Trophoblast cell (in vitro differentiated cells and primary cell): Measurements from ENCODE around the gene DRD2.

Experiments
- DNase-seq, 2 donors: peaks; one replicate each; pipeline ENCODE4 v3.0.0-alpha.2; 2016
- H2AFZ ChIP-seq: 2 replicates; pipeline ENCODE4 v1.6.1; 2013; ENCODE audit warnings: low read length, moderate library complexity, mild to moderate bottlenecking; ENCODE audit not compliant: insufficient read depth, poor library complexity
- H2AK5ac ChIP-seq: 2 replicates; pipeline ENCODE4 v1.6.1; 2013; ENCODE audit warnings: mild to moderate bottlenecking, low read length
- H2BK120ac ChIP-seq: 2 replicates; pipeline ENCODE4 v1.6.1; 2013; ENCODE audit warnings: low read length, mild to moderate bottlenecking, moderate library complexity; ENCODE audit not compliant: insufficient read depth, poor library complexity
- H2BK12ac ChIP-seq: 2 replicates; pipeline ENCODE4 v1.6.1; 2013; ENCODE audit warnings: mild to moderate bottlenecking, low read length, moderate library complexity
- H2BK5ac ChIP-seq: 2 replicates; pipeline ENCODE4 v1.6.1; 2013; ENCODE audit warnings: low read length, low read depth, moderate library complexity, mild to moderate bottlenecking; ENCODE audit not compliant: poor library complexity
- H3K14ac ChIP-seq: 2 replicates; pipeline ENCODE4 v1.6.1; 2013; ENCODE audit warnings: mild to moderate bottlenecking, low read length
- H3K18ac ChIP-seq: 2 replicates; pipeline ENCODE4 v1.6.1; 2013; ENCODE audit warnings: mild to moderate bottlenecking, low read length
- H3K23ac ChIP-seq: 2 replicates; pipeline ENCODE4 v1.6.1; 2013; ENCODE audit warnings: low read length
- H3K27ac ChIP-seq: 2 replicates; pipeline ENCODE4 v1.5.1; 2013; ENCODE audit warnings: low read depth, mild to moderate bottlenecking, inconsistent platforms, low read length, moderate library complexity
- H3K27me3 ChIP-seq: 2 replicates; pipeline ENCODE4 v1.6.1; 2013; ENCODE audit warnings: inconsistent platforms, mild to moderate bottlenecking, low read length, moderate library complexity; ENCODE audit not compliant: insufficient read depth
- H3K36me3 ChIP-seq, 2 experiments: 1 replicate in 1 of 2; 2 replicates in 1 of 2; pipeline ENCODE4 v1.6.1; 2013; ENCODE audit warnings: low read length in 2 of 2, mild to moderate bottlenecking in 2 of 2, moderate library complexity in 1 of 2; ENCODE audit not compliant: insufficient read depth in 2 of 2, control insufficient read depth in 1 of 2
- H3K4ac ChIP-seq: 2 replicates; pipeline ENCODE4 v1.6.1; 2013; ENCODE audit warnings: low read depth, mild to moderate bottlenecking, low read length, moderate library complexity
- H3K4me1 ChIP-seq, 2 experiments: 1 replicate in 1 of 2; 2 replicates in 1 of 2; pipeline ENCODE4 v1.6.1; 2013; ENCODE audit warnings: low read length in 2 of 2, mild to moderate bottlenecking in 2 of 2, moderate library complexity in 1 of 2; ENCODE audit not compliant: insufficient read depth in 2 of 2, control insufficient read depth in 1 of 2
- H3K4me2 ChIP-seq: 2 replicates; pipeline ENCODE4 v1.6.1; 2013; ENCODE audit warnings: inconsistent platforms, mild to moderate bottlenecking, low read length, moderate library complexity
- H3K4me3 ChIP-seq: 2 replicates; pipeline ENCODE4 v1.5.1; 2013; ENCODE audit warnings: mild to moderate bottlenecking, low read depth, low read length, inconsistent platforms
- H3K79me1 ChIP-seq: one replicate; pipeline ENCODE4 v1.6.1; 2013; ENCODE audit warnings: low read length
- H3K79me2 ChIP-seq: 2 replicates; pipeline ENCODE4 v1.6.1; 2013; ENCODE audit warnings: low read length, mild to moderate bottlenecking; ENCODE audit not compliant: control insufficient read depth, insufficient read depth, poor library complexity
- H3K9ac ChIP-seq: 2 replicates; pipeline ENCODE4 v1.6.1; 2013; ENCODE audit warnings: mild to moderate bottlenecking, low read length
- H3K9me3 ChIP-seq: 2 replicates; pipeline ENCODE4 v1.6.1; 2013; ENCODE audit warnings: low read depth, mild to moderate bottlenecking, control low read depth, inconsistent platforms, low read length; ENCODE audit not compliant: insufficient read depth
- H4K12ac ChIP-seq: 2 replicates; pipeline ENCODE4 v1.6.1; 2013; ENCODE audit warnings: low read depth, mild to moderate bottlenecking, low read length, moderate library complexity
- H4K8ac ChIP-seq: 2 replicates; pipeline ENCODE4 v1.6.1; 2013; ENCODE audit warnings: low read depth, mild to moderate bottlenecking, low read length, moderate library complexity
- H4K91ac ChIP-seq: one replicate; pipeline ENCODE4 v1.6.1; 2013; ENCODE audit warnings: low read depth, mild to moderate bottlenecking, low read length, moderate library complexity
- WGBS: extraction: QIAGEN DNeasy Blood & Tissue Kit; methylation state at CpG from one replicate; pipeline ENCODE4 v1.1.7; 2013; ENCODE audit warnings: missing lambda C conversion rate; ENCODE audit not compliant: insufficient read length, insufficient coverage; ENCODE audit errors: extremely low coverage; 5-methylcytosine and 5-hydroxymethylcytosine counted together

The DRD2 gene

DNA sequence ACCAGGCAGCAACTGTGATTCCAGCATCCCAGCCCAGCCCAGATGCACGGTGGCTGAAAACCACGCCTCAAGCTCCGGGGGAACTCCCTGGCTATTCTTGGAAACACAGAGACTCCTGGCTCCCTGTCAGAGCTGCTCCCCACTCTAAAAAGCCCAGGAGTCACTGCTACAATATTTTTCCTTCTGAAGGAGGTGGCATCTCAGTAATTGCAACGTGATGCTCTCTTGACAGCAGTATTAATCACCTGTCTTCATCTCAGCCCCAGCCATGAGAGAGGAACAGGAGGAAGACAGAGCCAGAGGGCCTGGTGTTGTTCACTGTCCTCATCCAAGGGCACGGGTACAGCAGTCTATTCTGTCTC, 26.9 kb downstream of the DRD2 start:
- no peak overlapping the region for H4K12ac ChIP-seq
- no peak overlapping the region for H3K18ac ChIP-seq
- peak overlapping the region; percentile 36 for H4K91ac ChIP-seq
- H2AFZ ChIP-seq = no peak overlapping the region
- H3K14ac ChIP-seq = peak overlapping the region; percentile 11
- WGBS = no CpG with 5 or more reads among the region's 5 CpGs
- H3K4me2 ChIP-seq = no peak overlapping the region
- no peak overlapping the region for H2AK5ac ChIP-seq
- peak overlapping the region; percentile 16 for H2BK5ac ChIP-seq
- no peak overlapping the region for H3K23ac ChIP-seq
- peak overlapping the region; percentile 4 for H2BK120ac ChIP-seq
- H4K8ac ChIP-seq = no peak overlapping the region
- no peak overlapping the region for H3K4ac ChIP-seq
- H3K4me3 ChIP-seq = no peak overlapping the region
- H3K36me3 ChIP-seq = no peaks in the 10 kb centered on the region
- H3K9me3 ChIP-seq = peaks cover 2% of the 10 kb centered on the region
- DNase-seq = no peak
- peaks cover 27% of the 10 kb centered on the region for H3K79me1 ChIP-seq
- no peaks in the 10 kb centered on the region for H3K27me3 ChIP-seq
- H2BK12ac ChIP-seq = peak overlapping the region; percentile 68
- H3K9ac ChIP-seq = no peak overlapping the region
- H3K27ac ChIP-seq = peak overlapping the region; percentile 12
- no peaks in the 10 kb centered on the region for H3K79me2 ChIP-seq
- peaks cover 32 to 35% of the 10 kb centered on the region in 2 experiments for H3K4me1 ChIP-seq

DNA sequence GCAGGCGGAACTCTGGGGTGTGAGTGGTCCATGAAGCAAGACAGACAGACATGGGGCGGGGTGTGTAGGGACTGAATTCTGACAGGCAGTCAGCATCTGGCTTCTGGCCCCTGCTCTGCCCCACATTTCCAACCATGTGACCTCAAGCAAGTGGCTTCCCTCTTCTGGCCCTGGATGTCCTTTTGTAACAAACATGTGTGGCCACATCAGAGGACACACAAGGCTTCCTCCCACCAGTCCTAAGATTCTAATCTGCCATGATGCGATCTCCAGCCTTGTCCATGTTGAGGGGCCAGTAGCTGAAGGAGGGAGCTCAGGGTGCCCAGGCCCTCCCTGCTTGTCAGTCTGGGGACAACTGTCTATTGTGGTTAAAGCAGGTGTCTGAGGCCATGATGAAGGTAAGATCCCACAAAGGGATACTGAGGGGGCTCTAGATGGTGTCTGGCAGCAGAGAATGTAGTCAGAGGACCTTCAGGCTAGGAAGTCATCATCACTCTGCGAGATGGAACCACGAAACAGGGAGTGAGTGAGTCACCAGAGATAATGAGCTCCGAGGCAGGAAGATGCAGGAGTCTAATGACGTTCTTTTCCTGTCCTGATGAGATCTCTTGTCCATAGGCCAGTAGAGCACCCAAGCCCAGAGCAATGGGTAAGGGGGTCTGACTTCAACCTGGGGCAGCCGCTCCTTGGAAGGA, 27.4 kb downstream of the DRD2 start:
- H3K4me2 ChIP-seq = no peak overlapping the region
- no peaks in the 10 kb centered on the region for H3K27me3 ChIP-seq
- H3K23ac ChIP-seq = no peak overlapping the region
- H4K12ac ChIP-seq = no peak overlapping the region
- H3K27ac ChIP-seq = peak overlapping the region; percentile 77
- peaks cover 27% of the 10 kb centered on the region for H3K79me1 ChIP-seq
- peak overlapping the region; percentile 7 for H3K14ac ChIP-seq
- H3K9ac ChIP-seq = no peak overlapping the region
- H3K4ac ChIP-seq = peak overlapping the region; percentile 13
- H2BK5ac ChIP-seq = peak overlapping the region; percentile 27
- H4K8ac ChIP-seq = peak overlapping the region; percentile 5
- H4K91ac ChIP-seq = peak overlapping the region; percentile 33
- H2AK5ac ChIP-seq = no peak overlapping the region
- H2BK12ac ChIP-seq = peak overlapping the region; percentile 53
- H3K4me1 ChIP-seq = peaks cover 32 to 35% of the 10 kb centered on the region in 2 experiments
- DNase-seq = no peak
- no peaks in the 10 kb centered on the region for H3K79me2 ChIP-seq
- no CpG with 5 or more reads among the region's 8 CpGs for WGBS
- peak overlapping the region; percentile 72 for H2BK120ac ChIP-seq
- H2AFZ ChIP-seq = no peak overlapping the region
- no peak overlapping the region for H3K4me3 ChIP-seq
- H3K9me3 ChIP-seq = peaks cover 2% of the 10 kb centered on the region
- H3K36me3 ChIP-seq = no peaks in the 10 kb centered on the region
- H3K18ac ChIP-seq = peak overlapping the region; percentile 58

DNA sequence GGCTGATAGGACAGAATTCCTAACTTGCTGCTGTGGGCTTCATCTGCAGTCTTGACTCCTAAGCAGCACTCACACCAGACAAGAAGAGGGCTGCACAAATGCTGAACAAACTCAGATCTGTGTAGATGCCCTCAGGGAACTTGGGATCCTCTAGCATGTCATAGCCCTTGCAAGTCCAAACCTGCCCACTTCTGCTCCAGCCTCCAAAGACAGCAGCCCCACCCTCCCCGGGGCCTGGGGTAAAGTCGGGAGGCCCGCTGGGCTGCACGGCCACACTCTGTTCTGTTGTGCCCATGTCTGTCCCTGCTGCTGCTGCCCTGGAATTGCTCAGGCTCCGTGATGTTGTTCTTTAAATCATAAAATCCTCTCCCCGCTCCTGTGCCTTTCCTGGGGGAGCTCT, 28.3 kb downstream of the DRD2 start:
- H3K27me3 ChIP-seq = no peaks in the 10 kb centered on the region
- peaks cover 27% of the 10 kb centered on the region for H3K79me1 ChIP-seq
- H3K23ac ChIP-seq = no peak overlapping the region
- H3K18ac ChIP-seq = peak overlapping the region; percentile 43
- H2BK12ac ChIP-seq = peak overlapping the region; percentile 78
- peaks cover 2% of the 10 kb centered on the region for H3K9me3 ChIP-seq
- no CpG with 5 or more reads among the region's 6 CpGs for WGBS
- H3K36me3 ChIP-seq = no peaks in the 10 kb centered on the region
- no peak overlapping the region for H2AFZ ChIP-seq
- H3K4me1 ChIP-seq = peaks cover 30 to 32% of the 10 kb centered on the region in 2 experiments
- peak overlapping the region; percentile 21 for H3K14ac ChIP-seq
- H3K79me2 ChIP-seq = no peaks in the 10 kb centered on the region
- H3K27ac ChIP-seq = peak overlapping the region; percentile 77
- H4K8ac ChIP-seq = no peak overlapping the region
- no peak overlapping the region for H3K4ac ChIP-seq
- peak overlapping the region; percentile 71 for H4K91ac ChIP-seq
- H3K9ac ChIP-seq = no peak overlapping the region
- peak overlapping the region; percentile 34 for H2BK5ac ChIP-seq
- peak; percentile 7 to 21 for DNase-seq
- no peak overlapping the region for H3K4me2 ChIP-seq
- no peak overlapping the region for H3K4me3 ChIP-seq
- H4K12ac ChIP-seq = no peak overlapping the region
- H2BK120ac ChIP-seq = peak overlapping the region; percentile 44
- no peak overlapping the region for H2AK5ac ChIP-seq

DNA sequence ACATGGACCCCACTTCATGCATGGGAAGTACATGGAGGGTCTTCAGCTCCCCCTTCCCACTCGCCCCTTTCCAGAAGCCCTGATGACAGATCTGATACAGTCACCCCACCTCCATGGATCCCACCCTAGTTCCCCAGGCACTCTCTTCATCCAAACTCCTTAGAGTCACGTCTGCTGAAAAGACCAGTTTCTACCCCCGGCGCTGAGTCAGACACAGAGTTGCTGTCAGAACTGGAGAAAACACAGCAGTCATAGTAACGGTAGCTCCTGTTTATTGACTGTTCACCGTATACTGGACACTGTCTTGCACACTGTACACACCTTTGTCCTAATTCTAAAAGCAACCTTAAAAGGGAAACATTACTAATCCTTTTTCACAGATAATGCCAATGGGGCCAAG, 29.1 kb downstream of the DRD2 start:
- Histone ChIP-seq H3K23ac (no peak overlapping the region), H3K27ac (peak overlapping the region; percentile 86), H4K8ac (peak overlapping the region; percentile 73), H3K9ac (no peak overlapping the region), H3K9me3 (peaks cover 2% of the 10 kb centered on the region), H3K79me2 (no peaks in the 10 kb centered on the region), H3K36me3 (no peaks in the 10 kb centered on the region), H3K18ac (peak overlapping the region; percentile 61), H4K91ac (peak overlapping the region; percentile 82), H3K79me1 (peaks cover 27% of the 10 kb centered on the region), H2BK5ac (peak overlapping the region; percentile 79), H3K4me1 (peaks cover 30 to 32% of the 10 kb centered on the region in 2 experiments), H3K27me3 (no peaks in the 10 kb centered on the region), H2BK120ac (peak overlapping the region; percentile 81), H2AFZ (peak overlapping the region; percentile 35), H3K14ac (peak overlapping the region; percentile 54), H4K12ac (no peak overlapping the region), H3K4me3 (no peak overlapping the region), H3K4ac (no peak overlapping the region), H2BK12ac (peak overlapping the region; percentile 78), H3K4me2 (peak overlapping the region; percentile 30), H2AK5ac (no peak overlapping the region)
- no peak for DNase-seq
- no CpG with 5 or more reads among the region's 6 CpGs for WGBS
